ENCODE measurements around the gene EPHA8.

EPHA8 gene

GRCh38 chr1:22592919-22593790, 29.9 kb downstream of the EPHA8 start:
- no peak for DNase-seq (ENCODE audit: low read depth)

GRCh38 chr1:22594396-22594795, 31.1 kb downstream of the EPHA8 start:
- no peak for DNase-seq (ENCODE audit: low read depth)

- DNase-seq (ENCODE audit: low read depth): no peak
Measured at GRCh38 chr1:22595108-22595507, 31.8 kb downstream of the EPHA8 start.

DNA sequence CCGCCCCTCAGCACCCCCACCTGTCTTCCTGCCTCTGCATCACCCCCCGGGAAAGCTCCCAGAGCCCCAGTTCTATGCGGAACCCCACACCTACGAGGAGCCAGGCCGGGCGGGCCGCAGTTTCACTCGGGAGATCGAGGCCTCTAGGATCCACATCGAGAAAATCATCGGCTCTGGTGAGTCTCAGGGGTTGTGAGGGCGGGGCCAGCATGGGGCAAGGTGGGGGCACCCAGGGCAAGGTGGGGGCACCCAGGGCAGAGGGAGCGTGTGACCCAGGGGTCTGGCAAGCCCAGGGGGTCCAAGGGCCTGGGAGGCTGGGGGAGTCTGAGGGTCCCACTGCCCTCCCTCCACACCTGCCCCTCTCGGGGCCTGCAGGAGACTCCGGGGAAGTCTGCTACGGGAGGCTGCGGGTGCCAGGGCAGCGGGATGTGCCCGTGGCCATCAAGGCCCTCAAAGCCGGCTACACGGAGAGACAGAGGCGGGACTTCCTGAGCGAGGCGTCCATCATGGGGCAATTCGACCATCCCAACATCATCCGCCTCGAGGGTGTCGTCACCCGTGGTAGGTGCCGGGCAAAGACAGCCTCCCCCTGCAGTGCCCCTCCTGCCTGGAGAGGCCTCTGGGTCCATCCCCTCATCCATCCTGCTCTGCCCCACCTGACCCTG, 34.1 kb downstream of the EPHA8 start:
- DNase-seq (ENCODE audit: low read depth): no peak

DNA sequence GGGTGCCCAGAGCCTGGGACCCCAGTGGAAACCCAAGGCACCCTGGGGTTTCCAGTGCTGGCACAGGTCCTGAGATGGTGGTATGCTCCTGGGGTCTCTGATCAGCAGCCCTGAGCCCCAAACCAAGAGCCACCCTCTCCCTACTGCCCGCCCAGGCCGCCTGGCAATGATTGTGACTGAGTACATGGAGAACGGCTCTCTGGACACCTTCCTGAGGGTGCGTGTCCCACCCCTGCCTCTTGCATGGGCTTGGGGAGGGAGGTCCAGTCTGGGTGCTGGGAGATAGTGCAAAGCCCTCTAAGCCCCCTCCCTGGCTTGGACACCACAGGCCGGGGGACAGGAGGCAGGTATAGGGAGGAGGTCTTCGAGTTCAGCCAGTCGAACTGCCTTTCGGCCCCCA, 34.7 kb downstream of the EPHA8 start:
- no peak for DNase-seq (ENCODE audit: low read depth)

- no peak for DNase-seq (ENCODE audit: low read depth)
Measured at GRCh38 chr1:22598736-22599135, 35.4 kb downstream of the EPHA8 start.

DNA sequence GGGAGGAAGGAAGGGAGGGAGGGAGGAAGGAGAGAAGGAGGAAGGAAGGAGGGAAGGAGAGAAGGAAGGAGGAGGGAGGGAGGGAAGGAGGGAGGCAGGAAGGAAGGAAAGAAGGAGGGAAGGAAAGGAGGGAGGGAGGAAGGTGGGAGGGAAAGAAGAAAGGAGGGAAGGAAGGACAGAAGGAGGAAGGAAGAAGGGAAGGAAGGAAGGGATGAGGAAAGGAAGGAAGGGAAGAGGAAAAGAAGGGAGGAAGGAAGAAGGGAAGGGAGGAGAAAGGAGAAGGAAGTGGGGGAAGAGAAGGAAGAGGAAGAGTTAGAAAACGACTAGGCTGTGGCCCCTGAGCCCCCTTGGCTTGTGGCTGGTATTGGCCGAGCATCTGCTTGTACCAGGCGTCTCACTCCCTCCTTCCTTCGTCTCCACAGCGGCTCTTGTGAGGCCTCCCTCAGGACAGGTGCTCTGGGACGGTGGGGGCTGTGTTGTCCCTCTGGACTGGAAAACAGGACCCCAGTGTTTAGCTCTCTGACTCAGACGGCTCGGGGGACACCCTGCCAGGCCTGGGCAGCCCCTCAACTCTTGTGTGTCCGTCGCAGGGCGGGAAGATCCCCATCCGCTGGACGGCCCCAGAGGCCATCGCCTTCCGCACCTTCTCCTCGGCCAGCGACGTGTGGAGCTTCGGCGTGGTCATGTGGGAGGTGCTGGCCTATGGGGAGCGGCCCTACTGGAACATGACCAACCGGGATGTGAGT, 37.0 kb downstream of the EPHA8 start:
- no peak for DNase-seq (ENCODE audit: low read depth)

DNA sequence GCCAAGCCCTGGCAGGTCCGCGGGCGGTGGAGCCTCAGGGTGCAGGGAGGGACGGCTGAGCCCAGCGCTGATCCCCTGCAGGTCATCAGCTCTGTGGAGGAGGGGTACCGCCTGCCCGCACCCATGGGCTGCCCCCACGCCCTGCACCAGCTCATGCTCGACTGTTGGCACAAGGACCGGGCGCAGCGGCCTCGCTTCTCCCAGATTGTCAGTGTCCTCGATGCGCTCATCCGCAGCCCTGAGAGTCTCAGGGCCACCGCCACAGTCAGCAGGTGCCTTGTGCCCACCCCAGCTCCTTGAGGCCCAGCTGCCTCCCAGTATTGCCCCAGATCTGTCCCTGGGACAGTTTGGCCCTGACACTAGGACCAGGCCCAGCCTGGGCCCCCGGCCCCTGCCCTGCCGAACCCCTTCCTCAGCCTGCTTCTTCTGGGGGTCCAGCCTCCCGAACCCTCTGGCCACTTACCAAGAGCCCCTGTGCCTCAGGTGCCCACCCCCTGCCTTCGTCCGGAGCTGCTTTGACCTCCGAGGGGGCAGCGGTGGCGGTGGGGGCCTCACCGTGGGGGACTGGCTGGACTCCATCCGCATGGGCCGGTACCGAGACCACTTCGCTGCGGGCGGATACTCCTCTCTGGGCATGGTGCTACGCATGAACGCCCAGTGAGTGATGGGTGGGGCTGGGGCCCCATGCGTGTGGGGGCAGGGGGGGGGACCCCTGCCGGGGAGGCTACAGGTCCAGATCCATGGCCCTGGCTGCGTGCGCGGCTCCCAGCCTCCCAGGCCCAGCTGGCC, 37.7 kb downstream of the EPHA8 start:
- DNase-seq (ENCODE audit: low read depth): no peak

- DNase-seq (ENCODE audit: low read depth): no peak
Measured at GRCh38 chr1:22601610-22602009, 38.3 kb downstream of the EPHA8 start.

- DNase-seq (ENCODE audit: low read depth): no peak
Measured at GRCh38 chr1:22602060-22602740, 38.9 kb downstream of the EPHA8 start.

- DNase-seq (ENCODE audit: low read depth): no peak
Measured at GRCh38 chr1:22606161-22606560, 42.9 kb downstream of the EPHA8 start.

DNA sequence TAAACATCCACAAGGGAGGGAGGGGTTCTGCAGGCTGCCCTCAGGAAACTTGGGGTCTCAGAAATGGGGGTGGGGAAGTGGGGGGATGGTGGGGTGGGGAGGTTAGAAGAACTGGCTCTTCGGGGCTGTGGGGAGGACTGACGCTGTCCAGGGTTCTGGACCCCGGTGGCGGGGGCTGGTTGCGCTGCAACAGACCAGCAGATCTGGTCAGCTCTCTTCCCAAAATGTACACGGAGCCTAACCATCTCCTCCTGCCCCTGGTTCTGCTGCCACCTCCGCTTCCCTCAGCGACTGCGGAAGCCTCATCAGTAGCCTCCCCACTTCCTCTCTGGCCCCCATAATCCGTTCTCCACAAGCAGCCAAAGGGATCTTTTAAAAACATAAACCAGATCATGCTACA, 43.9 kb downstream of the EPHA8 start:
- DNase-seq (ENCODE audit: low read depth): no peak

GRCh38 chr1:22608361-22608760, 45.1 kb downstream of the EPHA8 start:
- DNase-seq (ENCODE audit: low read depth): no peak

DNA sequence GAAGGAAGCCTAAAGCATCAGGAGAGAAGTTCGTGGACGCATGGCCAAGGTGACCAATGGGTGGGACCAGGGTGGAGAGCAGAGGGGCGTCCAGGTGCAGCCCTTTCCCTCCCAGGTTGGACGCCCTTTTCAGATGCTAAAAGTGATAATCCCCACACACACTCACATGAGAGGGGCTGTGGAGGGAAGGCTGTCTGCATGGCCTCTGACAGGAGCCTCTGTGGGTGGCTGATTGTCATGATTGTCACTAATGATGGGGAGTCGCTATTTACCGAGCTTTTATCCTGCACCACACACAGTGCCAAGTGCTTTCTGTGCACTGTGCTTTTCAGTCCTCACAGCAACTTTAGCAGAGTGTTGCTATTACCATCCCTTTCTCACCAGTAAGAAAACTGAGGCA, 46.0 kb downstream of the EPHA8 start:
- DNase-seq (ENCODE audit: low read depth): no peak

DNA sequence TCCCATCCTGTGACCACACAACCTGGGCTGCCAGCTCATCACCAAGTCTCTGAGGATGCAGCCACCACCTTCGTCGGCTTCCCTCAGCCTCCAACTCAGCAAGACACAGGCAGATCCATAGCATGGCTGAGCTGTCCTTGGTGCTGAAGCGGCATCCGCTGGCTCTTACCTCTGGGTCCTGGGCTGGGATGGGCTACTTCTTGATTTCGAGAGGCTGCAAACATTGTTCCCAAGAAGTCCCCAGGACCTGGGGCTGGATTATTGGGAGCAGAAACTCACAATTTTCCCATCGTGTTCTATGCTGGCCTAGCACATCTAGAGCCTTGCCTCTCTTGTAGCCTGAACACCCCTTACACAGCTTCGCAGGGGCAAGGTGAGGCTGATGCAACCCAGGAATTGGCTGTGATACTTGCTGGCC, 48.2 kb downstream of the EPHA8 start:
- peak; percentile 53 for DNase-seq (ENCODE audit: low read depth)

GRCh38 chr1:22612671-22613571, 49.6 kb downstream of the EPHA8 start:
- no peak for DNase-seq (ENCODE audit: low read depth)

GRCh38 chr1:22613572-22613918, 50.3 kb downstream of the EPHA8 start:
- DNase-seq (ENCODE audit: low read depth): no peak

- DNase-seq (ENCODE audit: low read depth): no peak
Measured at GRCh38 chr1:22613951-22614350, 50.7 kb downstream of the EPHA8 start.

- no peak for DNase-seq (ENCODE audit: low read depth)
Measured at GRCh38 chr1:22615886-22616285, 52.6 kb downstream of the EPHA8 start.

DNA sequence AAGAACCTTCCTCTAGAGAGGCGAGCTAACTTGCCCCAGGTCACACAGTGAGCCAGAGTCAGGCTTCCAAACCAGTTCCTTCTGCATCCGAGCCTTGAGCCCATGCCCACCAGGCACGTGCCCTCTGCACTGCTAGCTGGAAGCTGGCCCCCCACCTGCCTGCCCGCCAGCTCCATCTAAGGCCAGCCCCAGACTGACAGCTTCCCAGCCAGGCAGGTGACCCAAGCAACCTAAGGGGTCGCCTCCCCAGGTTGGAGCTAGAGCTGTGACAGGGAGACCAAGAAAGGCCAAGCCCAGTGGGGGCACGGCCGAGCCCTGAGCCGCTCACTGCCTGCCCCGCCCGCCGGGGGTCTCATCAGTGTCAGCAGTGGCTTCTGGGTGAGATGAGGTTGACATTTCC, 53.3 kb downstream of the EPHA8 start:
- DNase-seq (ENCODE audit: low read depth): no peak

GRCh38 chr1:22618056-22618455, 54.8 kb downstream of the EPHA8 start:
- DNase-seq (ENCODE audit: low read depth): no peak
